Right ventricle myocardium superior (tissue), 1 donor: Measurements from ENCODE around the gene MYCBPAP. TPM values are rescaled to one million over a fixed set of nuclear protein-coding genes. Genes with fewer than 3 reads are reported as not detected.

Experiments
- ATAC-seq: fragments of 200-7000 bp; cut with Tn5 transposase; one replicate; pipeline ENCODE4 v1.9.1; 2020; ENCODE audit warnings: mild to moderate bottlenecking; ENCODE audit not compliant: poor library complexity
- DNase-seq: peaks from one replicate; pipeline ENCODE4 v3.0.0-alpha.2; 2020
- intact Hi-C: fragments of 100-400 bp; cut with DNase I; formaldehyde crosslinking; loops from one replicate; pipeline ENCODE4 v1.11.2; 2022
- total RNA-seq: library from RNA; stranded (reverse); fragmentation: NEBNext Ultra II Directional; extraction: Animal tissue kit (Norgen Biotek cat#: 25700); gene quantifications from one replicate; pipeline ENCODE4 v1.2.1, GENCODE V29; 2021
- donor health status: DM: no; HTN: yes; CAD: no; lungs with severe emphysema.

The MYCBPAP gene
- total RNA-seq, 1 donor from 2014 or later, result 0.43 TPM

DNA sequence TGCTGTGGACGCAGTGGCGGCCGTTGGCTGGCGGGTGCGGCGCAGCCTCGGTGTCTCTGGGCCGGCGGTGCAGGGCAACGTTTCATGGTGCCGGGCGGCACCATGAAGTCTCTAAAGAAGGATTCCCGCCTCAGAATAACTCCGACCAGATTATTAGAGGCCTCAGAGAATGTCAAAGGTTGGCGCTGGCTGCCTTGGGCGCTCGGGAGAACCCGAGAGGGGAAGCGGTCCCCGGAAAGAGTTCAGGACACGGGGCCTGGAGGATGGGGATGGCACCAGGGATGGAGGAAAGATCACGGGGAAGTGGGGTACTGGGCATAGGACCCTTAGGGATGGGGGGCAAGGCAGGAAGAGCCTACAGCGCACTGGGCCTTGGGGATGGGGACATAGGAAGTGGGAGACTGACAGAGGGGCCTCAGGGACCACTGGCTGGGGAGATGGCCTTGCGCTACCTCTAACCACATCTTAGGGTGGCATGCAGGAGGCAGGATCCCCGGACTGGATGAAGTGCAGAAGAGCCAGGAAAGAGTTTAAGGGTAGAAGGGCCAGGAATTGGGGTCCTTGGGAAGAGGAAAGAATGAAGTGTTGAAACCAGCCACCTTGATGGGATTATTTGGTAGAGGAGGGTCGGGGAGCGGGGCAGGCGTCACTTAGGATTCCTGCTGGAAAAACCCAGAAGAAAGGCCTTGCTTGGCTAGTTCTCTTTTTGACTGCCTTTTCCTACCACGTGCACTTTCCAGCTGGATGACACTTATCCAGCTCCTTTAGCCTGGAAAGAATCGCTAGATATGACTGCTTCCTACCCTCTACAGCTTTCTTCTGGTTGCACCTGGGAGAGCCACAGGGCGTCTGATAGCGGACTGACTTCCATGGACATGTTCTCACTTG lies 578 bp downstream of the MYCBPAP start:
- DNase-seq (no peak), ATAC-seq (no peak)
- intact Hi-C loops, result no loop called here

DNA sequence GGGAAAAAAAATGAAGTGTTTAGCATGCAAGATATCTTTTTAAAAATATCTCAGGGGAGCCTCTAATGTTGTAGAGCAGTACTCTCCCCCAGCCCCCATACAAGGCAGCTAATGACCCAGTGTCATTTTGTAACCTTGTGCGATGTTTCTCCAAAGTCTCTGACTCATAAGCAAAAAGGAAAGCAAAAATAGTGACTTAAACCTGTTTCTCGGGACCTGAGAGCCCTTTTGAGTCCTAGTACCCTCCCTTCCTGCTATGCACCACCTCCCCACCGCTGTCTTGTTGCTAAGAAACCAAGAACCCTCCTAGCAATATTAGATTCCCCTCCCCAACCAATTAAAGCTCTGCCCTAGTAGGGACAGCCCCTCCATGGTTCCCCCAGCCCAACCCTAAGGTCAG lies 2.8 kb downstream of the MYCBPAP start:
- DNase-seq (no peak), ATAC-seq (no peak)
- intact Hi-C loops, result no loop called here

DNA sequence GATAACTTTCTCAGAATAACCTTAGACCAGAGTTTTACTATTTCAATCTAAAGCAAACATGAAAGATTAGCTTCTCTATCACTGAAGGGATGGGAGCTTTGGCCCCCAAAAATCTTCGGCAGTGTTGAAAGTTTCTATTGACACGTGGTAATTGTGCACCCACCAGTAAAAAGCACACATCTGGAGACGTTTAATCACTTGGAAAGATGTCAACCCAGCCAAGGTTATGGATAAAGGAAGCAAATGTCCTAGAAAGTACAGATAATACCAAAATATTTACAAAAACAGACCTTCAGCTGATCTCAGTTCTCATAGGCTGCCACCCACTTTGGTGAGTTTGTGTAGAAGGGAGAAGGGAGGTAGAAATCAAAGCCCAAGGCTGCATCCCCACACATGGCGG lies 5.3 kb downstream of the MYCBPAP start:
- DNase-seq (no peak), ATAC-seq (no peak)
- intact Hi-C loops, result no loop called here

DNA sequence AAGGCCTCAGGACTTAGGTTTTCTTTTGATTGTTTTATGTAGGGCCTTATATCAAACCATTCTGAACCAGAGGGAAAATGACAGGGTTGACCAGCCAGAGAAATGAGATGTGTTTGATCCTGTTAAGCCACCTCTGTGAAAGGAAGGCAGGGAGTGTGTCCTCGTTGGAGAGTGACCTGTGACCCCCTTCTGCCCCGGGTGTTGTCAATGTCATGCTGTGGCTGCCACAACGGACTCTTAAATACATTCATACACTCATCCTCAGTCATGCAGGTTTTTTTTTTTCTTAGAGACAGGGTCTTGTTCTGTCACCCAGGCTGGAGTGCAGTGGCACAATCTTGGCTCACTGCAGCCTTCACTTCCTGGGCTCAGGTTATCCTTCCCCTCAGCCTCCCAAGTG lies 6.1 kb downstream of the MYCBPAP start:
- DNase-seq (no peak), ATAC-seq (no peak)
- intact Hi-C loops, result no loop called here

DNA sequence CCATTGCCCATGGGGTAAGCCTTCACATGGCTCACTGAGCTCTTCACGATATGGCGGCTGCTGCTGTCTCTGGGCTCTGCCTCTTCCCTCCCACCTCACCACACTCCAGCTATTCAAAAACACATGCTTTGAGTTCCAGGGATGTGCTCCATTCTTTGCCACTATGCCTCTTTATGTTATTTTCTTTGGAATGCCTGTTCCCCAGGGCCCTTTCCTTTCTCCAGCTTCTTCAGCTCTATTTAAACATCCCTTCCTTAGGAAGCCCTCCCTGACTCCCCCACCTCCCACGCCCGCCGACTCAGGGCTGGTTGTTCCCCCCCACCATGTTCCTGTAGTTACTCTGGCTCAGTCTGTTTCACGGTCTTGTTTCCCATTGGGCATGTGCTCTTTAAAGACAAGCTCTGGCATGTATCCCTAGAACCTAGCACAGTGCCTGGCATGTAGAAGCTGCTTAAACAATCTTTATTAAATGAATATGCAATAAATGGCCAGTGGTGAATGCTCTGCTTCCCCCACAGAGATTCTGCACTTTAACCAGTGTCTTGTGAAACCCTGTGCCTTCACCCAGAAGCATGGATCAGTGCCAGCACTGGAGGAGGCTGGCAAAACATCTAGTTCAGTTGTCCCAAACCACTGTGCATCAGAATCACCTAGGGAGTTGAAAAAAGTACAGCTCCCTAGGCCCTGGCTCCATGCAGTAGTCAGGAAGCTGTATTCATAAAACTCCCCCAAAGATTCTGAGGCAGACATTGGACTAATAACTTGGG lies 6.9 kb downstream of the MYCBPAP start:
- DNase-seq (peak; percentile 62), ATAC-seq (peak; percentile 72)
- intact Hi-C loops, result no loop called here

DNA sequence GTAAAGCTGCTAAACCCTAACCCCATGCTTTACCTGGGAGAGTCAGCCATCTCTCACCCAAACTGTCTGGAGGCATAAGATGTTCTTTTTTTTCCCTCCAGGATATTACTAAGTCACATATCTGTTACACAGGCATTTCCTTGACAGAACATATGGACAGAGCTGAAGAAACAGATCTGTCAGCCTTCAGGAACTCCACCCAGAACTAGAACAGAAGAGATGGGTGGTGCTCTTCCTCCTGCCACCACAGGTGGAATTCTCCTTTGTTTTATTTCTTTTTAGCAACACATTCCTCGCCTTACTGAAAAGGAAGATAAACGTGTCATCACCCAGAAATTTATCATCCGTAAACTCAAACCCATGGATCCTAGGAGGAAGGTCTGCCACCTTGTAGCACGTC lies 8.8 kb downstream of the MYCBPAP start:
- DNase-seq (no peak), ATAC-seq (no peak)
- intact Hi-C loops, result no loop called here

DNA sequence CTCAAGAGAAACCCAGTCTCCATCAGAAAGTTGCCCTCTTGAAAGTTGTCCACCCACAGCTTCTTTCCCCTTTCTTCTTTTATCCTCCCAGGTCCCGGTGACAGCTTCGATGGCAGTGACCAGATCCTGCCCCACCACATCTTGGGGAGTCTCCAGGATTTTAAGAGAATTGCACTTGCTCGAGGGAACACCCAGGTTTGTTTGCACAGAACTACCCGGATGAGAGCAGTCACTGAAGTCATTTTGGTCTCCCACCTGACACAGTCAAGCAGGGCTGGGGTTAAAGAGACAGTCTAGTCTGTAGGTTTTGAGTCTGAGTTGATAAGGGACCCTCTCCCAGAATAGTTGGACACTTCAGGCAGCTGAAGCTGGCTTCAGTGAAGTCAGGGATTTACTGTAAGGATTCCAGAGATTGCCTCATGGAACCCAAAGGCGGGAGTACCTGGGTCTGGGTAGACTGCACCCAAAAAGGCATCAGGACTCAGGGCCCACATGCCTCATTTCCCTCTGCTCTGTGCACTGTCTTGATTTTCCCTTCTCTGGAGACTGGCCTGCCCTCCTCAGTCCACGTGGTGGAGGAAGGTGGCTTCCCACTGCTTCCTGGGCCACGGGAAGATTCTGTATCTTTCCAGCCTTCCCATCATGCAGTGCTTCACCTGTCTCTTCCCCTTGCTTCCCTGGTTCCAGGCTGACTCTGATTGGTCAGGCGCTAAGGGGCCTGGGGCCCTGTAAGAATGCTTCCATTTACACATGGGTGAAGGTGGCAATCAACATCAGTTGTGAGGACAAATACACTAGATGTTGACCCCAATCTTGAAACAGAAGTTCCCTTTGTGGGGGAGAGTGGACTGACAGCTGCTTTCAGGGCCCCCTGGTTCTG lies 9.5 kb downstream of the MYCBPAP start:
- DNase-seq (no peak), ATAC-seq (no peak)
- intact Hi-C loops, result no loop called here

DNA sequence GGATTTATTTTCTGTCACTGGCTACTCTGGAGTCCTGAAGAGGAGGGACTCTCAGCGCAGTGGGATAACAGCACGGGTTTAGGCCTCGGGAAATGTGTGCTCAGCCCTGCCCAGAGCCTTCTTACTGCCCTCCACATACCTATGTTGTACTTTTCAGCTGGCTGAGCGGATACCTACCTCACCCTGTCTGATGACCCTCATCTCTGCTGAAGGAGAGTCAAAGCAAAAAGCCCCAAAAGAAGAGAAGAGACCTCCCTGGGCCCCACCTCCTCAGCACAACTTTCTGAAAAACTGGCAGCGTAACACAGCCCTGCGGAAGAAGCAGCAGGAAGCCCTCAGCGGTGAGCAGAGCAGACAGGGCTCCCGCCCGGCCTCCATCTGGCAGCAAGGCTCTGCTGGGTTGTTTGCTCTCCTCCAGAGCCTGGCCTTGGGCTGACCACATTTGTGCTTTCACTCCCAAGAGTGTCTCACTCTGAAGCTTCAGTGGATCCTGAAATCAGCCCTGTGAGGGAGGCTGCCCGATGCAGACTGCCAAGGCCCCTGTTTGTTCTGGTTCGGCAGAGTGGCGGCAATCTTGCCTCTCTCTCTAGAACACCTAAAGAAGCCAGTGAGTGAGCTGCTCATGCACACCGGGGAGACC lies 10.3 kb downstream of the MYCBPAP start:
- ATAC-seq, result no peak
- intact Hi-C loops, result no loop called here
- no peak for DNase-seq

DNA sequence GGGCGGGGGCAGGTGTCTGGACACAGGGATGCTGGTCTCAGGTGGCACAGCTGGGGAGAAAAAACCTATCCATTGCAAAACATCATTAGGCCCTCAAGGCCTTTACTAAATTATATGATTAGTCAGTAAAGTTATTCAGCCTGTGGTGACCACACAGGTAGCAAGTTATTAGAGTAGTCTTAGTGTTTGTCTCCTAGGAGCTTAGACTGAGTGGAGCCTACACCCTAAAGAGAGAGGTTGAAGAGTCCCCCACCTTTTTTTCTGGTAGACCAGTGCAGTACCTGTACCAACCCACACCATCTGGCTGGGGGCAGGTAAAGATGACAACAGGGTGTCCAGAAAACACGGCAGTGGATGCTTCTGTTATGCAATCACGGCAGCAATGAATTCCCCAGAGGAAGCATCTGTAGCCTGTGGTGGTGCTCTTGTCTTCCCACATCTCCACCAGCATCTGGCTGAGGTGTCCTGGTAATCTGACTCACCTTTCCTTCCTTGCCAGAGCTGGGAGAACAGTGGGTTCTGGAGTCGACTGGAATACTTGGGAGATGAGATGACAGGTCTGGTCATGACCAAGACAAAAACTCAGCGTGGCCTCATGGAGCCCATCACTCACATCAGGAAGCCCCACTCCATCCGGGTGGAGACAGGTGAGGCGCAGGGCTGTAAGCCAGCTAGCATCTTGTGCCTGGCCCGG lies 11.0 kb downstream of the MYCBPAP start:
- DNase-seq, result no peak
- ATAC-seq, result no peak
- intact Hi-C loops, result no loop called here

DNA sequence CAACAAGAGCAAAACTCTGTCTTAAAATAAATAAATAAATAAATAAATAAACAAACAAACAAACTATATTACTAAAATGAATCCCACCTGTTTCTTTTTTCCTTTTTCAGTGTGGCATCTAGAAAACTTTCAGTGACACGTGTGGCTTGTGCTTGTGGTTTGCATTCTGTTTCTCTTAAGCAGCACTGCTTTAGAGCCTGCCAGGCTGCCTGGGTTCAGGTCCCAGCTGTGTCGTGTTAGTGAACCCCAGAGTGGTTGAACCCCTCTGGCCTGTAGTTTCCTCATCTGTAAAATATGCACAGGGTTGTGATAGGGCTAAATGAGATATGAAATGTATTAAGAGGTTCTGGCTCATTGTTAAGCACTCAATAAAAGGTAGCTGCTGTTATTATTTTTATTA lies 12.2 kb downstream of the MYCBPAP start:
- peak; percentile 15 for DNase-seq
- intact Hi-C loops, result no loop called here
- ATAC-seq, result no peak

DNA sequence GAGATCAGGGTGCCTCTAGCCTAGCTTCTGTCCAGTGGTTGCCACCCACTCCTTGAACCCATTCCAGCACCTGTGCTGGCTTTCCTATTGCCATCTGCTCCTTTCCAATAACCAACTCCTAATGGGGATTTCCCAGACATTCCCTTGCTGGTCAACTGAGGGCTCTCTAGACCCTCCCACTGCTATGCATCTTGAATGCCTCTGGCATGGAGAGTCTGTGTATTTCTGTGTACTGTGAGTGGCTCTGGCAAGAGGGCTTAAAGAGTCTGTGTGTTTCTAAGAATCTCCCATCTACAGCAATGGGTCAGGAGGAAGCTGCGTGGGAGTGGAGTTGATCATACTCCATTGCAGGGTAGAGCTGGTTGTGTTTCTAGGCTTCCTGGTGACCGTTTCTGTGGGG lies 13.3 kb downstream of the MYCBPAP start:
- no peak for DNase-seq
- no peak for ATAC-seq
- intact Hi-C loops, result no loop called here

DNA sequence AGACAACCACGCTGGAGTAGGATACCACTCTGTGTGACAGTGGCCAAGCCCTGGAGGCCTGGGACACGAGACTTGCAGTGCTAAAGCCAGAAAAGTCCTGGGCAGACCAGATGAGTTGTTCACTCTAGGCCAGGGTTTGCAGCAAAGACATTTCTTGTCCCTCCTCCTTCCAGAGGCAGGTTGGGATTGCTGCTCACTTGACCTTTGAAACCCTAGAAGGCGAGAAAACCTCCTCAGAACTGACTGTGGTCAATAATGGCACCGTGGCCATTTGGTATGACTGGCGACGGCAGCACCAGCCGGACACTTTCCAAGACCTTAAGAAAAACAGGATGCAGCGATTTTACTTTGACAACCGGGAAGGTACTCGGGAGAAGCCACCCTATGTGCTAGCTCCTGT lies 14.5 kb downstream of the MYCBPAP start:
- intact Hi-C loops, result no loop called here
- ATAC-seq (no peak), DNase-seq (no peak)

DNA sequence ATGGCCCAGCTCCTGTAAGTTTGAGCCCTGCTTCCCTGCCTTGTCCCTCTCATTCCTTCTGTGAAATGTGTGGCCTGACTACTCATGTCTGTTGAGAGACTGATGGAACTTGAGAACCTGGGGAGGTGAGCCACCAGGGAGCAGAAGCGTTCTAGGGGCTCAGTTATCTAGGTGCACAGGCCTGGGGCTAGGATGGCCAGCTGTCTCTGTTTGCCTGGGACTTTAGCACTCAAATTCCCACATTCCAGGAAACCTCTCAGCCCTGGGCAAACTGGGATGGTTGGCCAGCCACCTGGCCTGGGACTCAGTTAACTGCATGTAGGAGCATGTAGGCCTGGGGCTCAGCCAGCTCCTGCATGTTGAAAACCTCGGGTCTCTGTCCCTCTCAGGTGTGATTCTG lies 15.0 kb downstream of the MYCBPAP start:
- intact Hi-C loops, result no loop called here
- no peak for DNase-seq
- ATAC-seq, result no peak

DNA sequence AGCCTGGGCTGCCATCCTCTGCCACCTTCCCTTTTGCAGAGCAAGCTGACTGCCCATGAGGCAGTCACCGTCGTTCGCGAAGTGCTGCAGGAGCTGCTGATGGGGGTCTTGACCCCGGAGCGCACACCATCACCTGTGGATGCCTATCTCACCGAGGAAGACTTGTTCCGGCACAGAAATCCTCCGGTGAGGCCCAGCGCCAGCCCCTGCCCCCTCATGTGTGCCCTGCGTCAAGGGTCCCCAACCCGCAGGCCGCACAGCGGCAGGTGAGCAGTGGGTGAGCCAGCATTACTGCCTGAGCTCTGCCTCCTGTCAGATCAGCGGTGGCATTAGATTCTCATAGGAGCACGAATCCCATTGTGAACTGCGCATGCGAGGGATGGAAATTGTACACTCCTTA lies 16.6 kb downstream of the MYCBPAP start:
- ATAC-seq, result no peak
- intact Hi-C loops, result no loop called here
- no peak for DNase-seq

DNA sequence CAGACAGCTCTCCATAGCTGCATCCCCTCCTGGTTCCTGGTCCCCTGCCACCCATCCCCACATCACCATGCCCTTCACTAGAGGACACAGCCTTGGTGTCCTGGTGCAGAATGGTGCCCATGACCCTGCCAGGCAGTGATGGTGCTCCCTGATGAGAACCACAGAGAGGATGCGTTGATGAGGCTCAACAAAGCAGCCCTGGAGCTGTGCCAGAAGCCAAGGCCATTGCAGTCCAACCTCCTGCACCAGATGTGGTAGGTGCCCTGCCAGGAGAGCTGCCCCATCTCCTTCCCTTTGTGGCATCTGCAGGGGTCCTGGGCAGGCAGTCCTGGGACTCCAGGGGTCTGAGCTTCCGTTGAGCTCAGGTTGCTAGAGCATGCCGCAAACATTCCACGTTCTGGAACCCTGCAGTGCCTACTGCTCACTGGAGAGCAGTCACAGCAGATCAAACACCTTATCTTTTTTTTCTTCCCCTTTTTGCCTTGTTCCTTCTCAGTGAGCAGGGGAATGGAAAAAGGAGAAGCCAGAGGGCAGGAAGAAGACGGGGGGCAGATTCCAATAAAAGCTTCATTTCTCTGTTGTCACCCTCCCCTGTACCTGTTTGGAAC lies 19.0 kb downstream of the MYCBPAP start:
- no peak for DNase-seq
- ATAC-seq, result no peak
- intact Hi-C loops, result no loop called here

DNA sequence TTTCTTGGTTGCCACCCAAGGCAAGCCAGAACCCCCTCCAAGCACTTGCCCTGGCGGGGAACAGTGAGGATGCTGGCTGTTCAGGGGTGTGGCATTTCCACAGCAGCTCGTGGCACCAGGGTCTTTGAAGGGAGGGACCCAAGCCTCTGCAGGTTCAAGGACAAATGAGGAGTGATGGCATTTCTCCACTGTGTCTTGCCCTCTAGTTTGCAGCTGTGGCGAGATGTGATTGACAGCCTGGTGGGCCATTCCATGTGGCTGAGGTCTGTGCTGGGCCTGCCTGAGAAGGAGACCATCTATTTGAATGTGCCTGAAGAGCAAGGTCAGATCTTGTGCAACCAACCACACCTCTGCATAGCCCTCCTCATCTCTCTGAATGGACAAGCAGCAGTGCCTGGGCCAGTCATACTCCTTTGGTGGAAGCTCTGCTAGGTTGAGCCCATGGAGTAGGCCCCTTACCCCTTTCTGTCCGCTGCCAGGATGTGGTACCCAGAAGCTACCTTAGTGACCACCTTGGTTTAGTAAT lies 19.8 kb downstream of the MYCBPAP start:
- no peak for ATAC-seq
- intact Hi-C loops, result no loop called here
- DNase-seq, result no peak

DNA sequence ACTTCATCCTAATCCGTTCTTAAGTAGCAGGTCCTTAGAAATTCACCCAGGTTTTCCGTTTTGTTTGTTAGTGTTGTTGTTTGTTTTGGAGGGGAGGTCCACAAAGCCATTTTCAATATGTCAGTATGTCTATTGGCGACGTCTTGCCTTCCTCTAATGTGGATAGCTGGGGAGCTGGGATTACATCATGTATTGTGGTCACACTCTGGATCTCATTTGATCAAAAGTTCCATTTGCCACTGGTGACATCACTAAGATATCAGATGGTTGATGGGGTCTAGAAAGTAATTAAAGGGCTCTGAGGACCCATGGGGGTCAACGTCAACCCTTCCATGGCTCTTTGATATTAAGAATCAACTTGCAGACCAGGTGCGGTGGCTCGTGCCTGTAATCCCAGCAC lies 21.6 kb downstream of the MYCBPAP start:
- intact Hi-C loops, result no loop called here
- DNase-seq, result no peak
- ATAC-seq, result no peak
